Endothelial cell of umbilical vein (primary cell): Measurements from ENCODE around the gene NPPA. TPM values are rescaled to one million over a fixed set of nuclear protein-coding genes. Genes with fewer than 3 reads are reported as not detected.

Source experiments
- BruUV-seq: library from RNA; stranded (reverse); fragments of 400-500 nt; replicated peaks from 2 replicates; lab custom pipeline; 2021; lab: Mats Ljungman, UMichigan
- CTCF ChIA-PET: fragments of 300-600, 350-600 bp; sonication (Branson Sonifier 250); formaldehyde crosslinking; loops from one replicate; lab custom pipeline; 2021; ENCODE audit warnings: antibody characterized with exemption, inconsistent platforms; lab: Charles Lee
- POLR2A ChIA-PET: fragments of 300-600, 350-600 bp; sonication (Branson Sonifier 250); formaldehyde crosslinking; loops from one replicate; lab custom pipeline; 2021; ENCODE audit warnings: antibody characterized with exemption, inconsistent platforms; lab: Charles Lee
- DNase-seq: peaks from one replicate; pipeline ENCODE4 v3.0.0-alpha.2; 2011; ENCODE audit warnings: low read depth, low spot score
- FAIRE-seq: peaks from 2 replicates; lab custom pipeline; 2011; peaks lifted over from hg19 to GRCh38; lab: Jason Lieb, UNC
- H2AFZ ChIP-seq: 2 replicates; pipeline ENCODE4 v1.6.0; 2012; ENCODE audit warnings: low read depth, low read length, control low read depth, inconsistent platforms
- H3K27ac ChIP-seq: 2 replicates; pipeline ENCODE4 v1.5.1; 2011; ENCODE audit warnings: low read depth, mild to moderate bottlenecking, control low read depth, low read length, moderate library complexity; ENCODE audit not compliant: insufficient read depth
- H3K27me3 ChIP-seq, 2 experiments: 2 replicates each; pipeline versions ENCODE4 v1.6.0 to v1.6.1; 2011; ENCODE audit warnings: low read length in 2 of 2, mixed read lengths in 1 of 2; ENCODE audit not compliant: control insufficient read depth in 2 of 2, insufficient read depth in 2 of 2
- H3K36me3 ChIP-seq, 2 experiments: 2 replicates in 1 of 2; 3 replicates in 1 of 2; pipeline ENCODE4 v1.5.1; 2011; ENCODE audit warnings: low read length in 2 of 2, mild to moderate bottlenecking in 1 of 2, moderate library complexity in 1 of 2; ENCODE audit not compliant: control insufficient read depth in 2 of 2, insufficient read depth in 2 of 2; ENCODE audit errors: extremely low read depth in 1 of 2
- H3K4me1 ChIP-seq: 3 replicates; pipeline ENCODE4 v1.5.1; 2011; ENCODE audit warnings: mild to moderate bottlenecking, low read length; ENCODE audit not compliant: control insufficient read depth, insufficient read depth; ENCODE audit errors: extremely low read depth
- H3K4me2 ChIP-seq: 2 replicates; pipeline ENCODE4 v1.6.1; 2011; ENCODE audit warnings: low read length, control low read depth, mixed read lengths; ENCODE audit not compliant: insufficient read depth
- H3K4me3 ChIP-seq, 3 experiments: fragments of 200-600 bp in 1 of 3; sonication (generic), shearing (Covaris generic) in 1 of 3; replicated peaks in 1 of 3; 2 replicates each; pipeline ENCODE4 v1.5.1; 2011 to 2016; ENCODE audit warnings: control low read depth in 3 of 3, low read length in 3 of 3, mild to moderate bottlenecking in 2 of 3, inconsistent platforms in 1 of 3, low read depth in 1 of 3, moderate library complexity in 1 of 3; ENCODE audit not compliant: insufficient read depth in 1 of 3
- H3K79me2 ChIP-seq: 2 replicates; pipeline ENCODE4 v1.6.0; 2012; ENCODE audit warnings: low read length, inconsistent platforms; ENCODE audit not compliant: control insufficient read depth, insufficient read depth
- H3K9ac ChIP-seq: replicated peaks from 2 replicates; pipeline ENCODE3; 2011; ENCODE audit warnings: low read length, control low read depth; ENCODE audit not compliant: insufficient read depth; ENCODE audit errors: extremely low read depth
- H3K9me1 ChIP-seq: replicated peaks from 3 replicates; pipeline ENCODE4 v1.6.0; 2011; ENCODE audit warnings: mild to moderate bottlenecking, low read length; ENCODE audit not compliant: control insufficient read depth, insufficient read depth; ENCODE audit errors: extremely low read depth
- H3K9me3 ChIP-seq: replicated peaks from 2 replicates; pipeline ENCODE4 v1.5.1; 2012; ENCODE audit warnings: low read length, inconsistent platforms; ENCODE audit not compliant: control insufficient read depth, insufficient read depth
- H4K20me1 ChIP-seq: replicated peaks from 2 replicates; pipeline ENCODE3; 2011; ENCODE audit warnings: mild to moderate bottlenecking, low read length; ENCODE audit not compliant: control insufficient read depth, insufficient read depth; ENCODE audit errors: extremely low read depth
- EZH2 ChIP-seq: IDR thresholded peaks from 2 replicates; pipeline ENCODE4 v1.6.1; 2012; ENCODE audit warnings: borderline replicate concordance, low read depth, mild to moderate bottlenecking, moderate library complexity, low read length, inconsistent platforms; ENCODE audit not compliant: severe bottlenecking
- FOS ChIP-seq: IDR thresholded peaks from 2 replicates; pipeline ENCODE4 v1.6.1; 2011; ENCODE audit warnings: mild to moderate bottlenecking, low read length, moderate library complexity, borderline replicate concordance; ENCODE audit not compliant: insufficient read depth
- GATA2 ChIP-seq: IDR thresholded peaks from 2 replicates; pipeline ENCODE4 v1.7.0; 2011; ENCODE audit warnings: low read depth, mild to moderate bottlenecking, moderate library complexity, mixed read lengths, low read length; ENCODE audit not compliant: insufficient read length, insufficient read depth
- JUN ChIP-seq: IDR thresholded peaks from 2 replicates; pipeline ENCODE4 v1.6.1; 2011; ENCODE audit warnings: borderline replicate concordance, low read depth; ENCODE audit not compliant: insufficient read length, insufficient read depth
- MAX ChIP-seq: IDR thresholded peaks from 2 replicates; pipeline ENCODE4 v1.6.1; 2011; ENCODE audit not compliant: insufficient read depth, insufficient read length
- MYC ChIP-seq: IDR thresholded peaks from one replicate; pipeline ENCODE4 v1.6.1; 2011; ENCODE audit warnings: mild to moderate bottlenecking, low read depth, low read length
- POLR2A ChIP-seq: IDR thresholded peaks from 2 replicates; pipeline ENCODE4 v1.6.1; 2012; ENCODE audit warnings: low read depth, mild to moderate bottlenecking, control low read depth, low read length
- POLR2AphosphoS5 ChIP-seq: IDR thresholded peaks from 2 replicates; pipeline ENCODE4 v1.6.1; 2012; ENCODE audit warnings: low read depth, mild to moderate bottlenecking, control low read depth, low read length, moderate library complexity; ENCODE audit not compliant: insufficient read depth
- dilution Hi-C: fragments of 300-500 bp; cut with MboI; formaldehyde crosslinking; loops from one replicate; pipeline ENCODE4 v1.15.0; 2019; ENCODE audit warnings: low sequenced_read_pairs; ENCODE audit not compliant: extremely low pct_ligation_motif_present
- intact Hi-C: fragments of 100-400 bp; cut with micrococcal nuclease; formaldehyde crosslinking; loops from one replicate; pipeline ENCODE4 v1.10.0; 2022
- polyA plus RNA-seq, 4 experiments: library from polyadenylated mRNA; depleted of rRNA in 3 of 4; stranded (reverse) in 3 of 4; unstranded in 1 of 4; fragments of >200 nt; gene quantifications; 2 replicates each; pipeline versions ENCODE4 v1.2.1 to v1.2.3, GENCODE V29; 2011 to 2012; ENCODE audit warnings: missing spikeins in 1 of 4
- total RNA-seq: library from RNA; stranded (reverse); gene quantifications from 2 replicates; pipeline ENCODE4 v1.2.3, GENCODE V29; 2021
- TF ChIP-seq, protein P1 (sequence below), 2 donors: IDR thresholded peaks; 1 replicate in 1 of 2; 2 replicates in 1 of 2; pipeline ENCODE4 v1.5.1; 2011; ENCODE audit warnings: low read length in 2 of 2, mild to moderate bottlenecking in 2 of 2, moderate library complexity in 2 of 2, control low read depth in 1 of 2, inconsistent platforms in 1 of 2, low read depth in 1 of 2; ENCODE audit not compliant: insufficient read depth in 1 of 2; ENCODE audit errors: extremely low read depth in 1 of 2

The NPPA gene
- total and polyA plus RNA-seq, 2 donors (not counting 3 experiments of a cell fraction or from before 2014, with no cell fraction given): not detected

DNA sequence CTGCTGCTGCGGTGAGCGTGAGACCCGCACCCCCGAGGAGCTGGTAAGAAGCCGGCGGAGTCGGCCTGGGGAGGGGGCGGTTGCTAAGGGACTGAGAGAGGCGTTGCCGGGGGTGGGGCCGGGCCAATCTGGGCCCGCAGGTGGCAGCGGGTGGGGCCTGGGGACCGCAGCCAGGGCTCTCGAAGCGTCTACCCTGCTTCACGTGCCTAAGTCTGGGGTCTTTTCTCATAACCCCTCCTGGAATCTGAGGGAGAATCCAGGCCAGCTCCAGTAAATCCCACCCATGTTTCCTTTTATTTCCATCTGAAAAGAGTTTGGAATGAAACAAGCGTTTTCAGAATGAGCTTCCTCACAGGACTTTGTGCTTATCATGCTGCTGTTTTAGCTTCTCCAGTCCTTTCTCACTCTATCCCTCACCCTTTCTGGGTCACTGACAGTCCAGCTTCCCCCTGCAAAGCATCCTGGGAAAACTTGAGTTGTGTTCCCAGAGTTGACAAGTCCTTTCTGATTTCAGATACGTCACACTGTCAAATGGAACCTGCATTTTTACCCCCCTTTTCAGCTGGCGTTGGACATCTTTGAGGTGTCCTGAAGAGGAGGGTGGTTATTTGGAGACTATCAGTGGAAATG is 41.2 kb downstream of the NPPA start:
- H3K27me3 ChIP-seq: no peaks in the 10 kb centered on the region
- H3K9me1 ChIP-seq: no peaks in the 10 kb centered on the region
- dilution Hi-C loops: no loop called here
- DNase-seq (peak; percentile 45), FAIRE-seq (peak; percentile 18)
- peaks cover 45% of the 10 kb centered on the region for H3K79me2 ChIP-seq
- H2AFZ ChIP-seq: peak overlapping the region; percentile 67
- no peaks in the 10 kb centered on the region for H3K9me3 ChIP-seq
- intact Hi-C loops: loop anchor here (1.0 to 10.0 kb wide), 3 partner anchors 15 to 532 kb away; partner anchors contain the start of gene UBIAD1
- TF ChIP-seq FOS (no peak), EZH2 (no peak), GATA2 (no peak), POLR2A (no peak), MYC (no peak), POLR2AphosphoS5 (no peak), JUN (no peak), MAX (no peak)
- TF ChIP-seq, protein P1, sequence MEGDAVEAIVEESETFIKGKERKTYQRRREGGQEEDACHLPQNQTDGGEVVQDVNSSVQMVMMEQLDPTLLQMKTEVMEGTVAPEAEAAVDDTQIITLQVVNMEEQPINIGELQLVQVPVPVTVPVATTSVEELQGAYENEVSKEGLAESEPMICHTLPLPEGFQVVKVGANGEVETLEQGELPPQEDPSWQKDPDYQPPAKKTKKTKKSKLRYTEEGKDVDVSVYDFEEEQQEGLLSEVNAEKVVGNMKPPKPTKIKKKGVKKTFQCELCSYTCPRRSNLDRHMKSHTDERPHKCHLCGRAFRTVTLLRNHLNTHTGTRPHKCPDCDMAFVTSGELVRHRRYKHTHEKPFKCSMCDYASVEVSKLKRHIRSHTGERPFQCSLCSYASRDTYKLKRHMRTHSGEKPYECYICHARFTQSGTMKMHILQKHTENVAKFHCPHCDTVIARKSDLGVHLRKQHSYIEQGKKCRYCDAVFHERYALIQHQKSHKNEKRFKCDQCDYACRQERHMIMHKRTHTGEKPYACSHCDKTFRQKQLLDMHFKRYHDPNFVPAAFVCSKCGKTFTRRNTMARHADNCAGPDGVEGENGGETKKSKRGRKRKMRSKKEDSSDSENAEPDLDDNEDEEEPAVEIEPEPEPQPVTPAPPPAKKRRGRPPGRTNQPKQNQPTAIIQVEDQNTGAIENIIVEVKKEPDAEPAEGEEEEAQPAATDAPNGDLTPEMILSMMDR (IDR thresholded peaks at IDR 0.05; ENCODE audit: extremely low read depth in 1 of 2, insufficient read depth in 1 of 2, low read depth in 1 of 2, low read length in 2 of 2): no peak
- H3K9ac ChIP-seq: peak overlapping the region; percentile 90
- ChIA-PET POLR2A (interaction anchor here (0.6 to 2.0 kb wide), 5 partner anchors 9 to 137 kb away, joined by 3 to 12 read pairs (median 8); no protein-coding TSS in a partner anchor), CTCF (interaction anchor here (1.0 to 1.9 kb wide), 11 partner anchors 9 to 156 kb away, joined by 3 to 13 read pairs (median 5); partner anchors contain the start of gene FBXO6)
- H3K4me2 ChIP-seq: peak overlapping the region; percentile 100
- H3K4me3 ChIP-seq: peak overlapping the region; percentile 75 to 97 (median 93)
- peaks cover 5 to 14% of the 10 kb centered on the region in 2 experiments for H3K36me3 ChIP-seq
- H4K20me1 ChIP-seq: no peaks in the 10 kb centered on the region
- H3K27ac ChIP-seq: peak overlapping the region; percentile 75
- peaks cover 51% of the 10 kb centered on the region for H3K4me1 ChIP-seq
- BruUV-seq: TSS peak; percentile 35
